SKM-1 treated with dmso at 0.1 percent for 144 hours (cell line): Measurements from ENCODE around the gene FILIP1.

Experiments used
- DNase-seq: peaks from one replicate; lab custom pipeline; 2025; ENCODE audit not compliant: unreplicated experiment; lab: John Stamatoyannopoulos, UW

FILIP1 gene

DNA sequence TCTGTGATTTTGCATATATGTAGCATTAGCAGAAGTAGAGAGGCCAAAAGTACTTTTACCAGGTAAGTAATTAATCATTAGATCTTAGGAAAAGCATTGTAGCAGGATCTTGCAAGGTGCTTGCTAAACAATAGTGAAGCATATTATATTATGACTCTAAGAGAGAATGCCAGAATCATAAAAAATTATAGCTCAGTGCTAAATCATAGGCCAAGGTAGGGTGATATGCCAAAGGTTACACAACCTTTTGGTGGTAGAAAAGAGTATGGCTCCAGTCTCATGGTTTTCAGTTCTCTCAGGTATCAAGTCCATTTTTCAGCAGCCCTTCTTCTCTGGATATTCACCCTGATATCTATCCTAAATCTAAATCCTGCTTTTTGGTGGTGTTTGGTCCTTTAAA, 192.1 kb downstream of the FILIP1 start:
- no peak for DNase-seq

GRCh38 chr6:75301088-75301487, 192.5 kb downstream of the FILIP1 start:
- DNase-seq, result no peak

GRCh38 chr6:75300531-75300855, 193.1 kb downstream of the FILIP1 start:
- DNase-seq, result no peak

DNA sequence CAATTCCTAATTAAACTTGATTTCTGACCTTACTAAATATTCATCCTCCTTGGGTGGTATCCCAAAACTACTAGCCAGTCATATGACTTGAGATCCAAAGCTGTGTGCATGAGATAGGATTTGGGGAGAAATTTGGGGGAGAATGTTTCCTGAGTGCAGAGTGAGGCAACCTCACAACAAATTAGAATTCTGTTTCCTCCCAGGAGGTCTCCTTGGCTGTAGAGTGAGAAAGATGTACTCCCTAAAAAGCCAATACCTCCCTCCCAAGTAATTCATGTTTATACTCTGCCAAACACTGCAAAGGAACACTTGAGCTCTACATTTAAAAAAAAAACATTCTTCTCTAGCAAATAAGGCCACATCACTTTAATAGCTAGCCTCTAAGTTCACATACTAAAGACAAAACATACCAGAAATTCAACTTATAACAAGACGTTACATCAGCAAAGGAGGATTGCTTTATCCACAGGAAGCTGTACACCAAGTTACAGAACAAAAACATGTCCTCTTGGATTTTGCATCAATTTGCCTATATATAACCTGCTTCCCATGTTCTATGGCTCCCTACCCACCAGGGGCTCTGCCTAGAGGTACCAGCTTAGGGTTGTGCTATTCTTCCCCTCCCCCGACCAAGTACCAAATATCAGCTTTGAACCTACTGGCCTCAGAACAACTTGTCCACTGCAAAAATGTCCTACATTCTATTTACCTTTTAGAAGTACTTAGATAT, 193.6 kb downstream of the FILIP1 start:
- DNase-seq, result no peak

GRCh38 chr6:75296811-75297779, 196.5 kb downstream of the FILIP1 start:
- peak; percentile 41 for DNase-seq

DNA sequence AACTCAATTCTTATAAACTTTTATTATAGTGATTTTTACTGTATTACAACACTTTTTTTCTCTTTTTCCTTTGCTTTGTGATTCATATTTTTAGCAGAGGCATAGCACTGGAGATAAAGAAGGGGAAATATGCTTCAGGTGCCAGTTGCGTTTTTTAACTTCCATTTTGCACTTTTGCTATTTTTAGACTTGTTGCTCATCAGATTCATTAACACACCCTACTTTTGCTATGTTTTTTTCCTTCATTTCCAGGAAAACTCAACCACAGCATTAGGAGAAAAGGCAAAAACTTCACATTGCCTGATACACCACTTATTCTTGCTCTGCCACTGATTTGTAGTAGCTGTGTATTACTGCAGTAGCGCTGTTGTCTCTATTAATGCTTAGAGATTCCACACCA, 201.0 kb downstream of the FILIP1 start:
- DNase-seq, result no peak

DNA sequence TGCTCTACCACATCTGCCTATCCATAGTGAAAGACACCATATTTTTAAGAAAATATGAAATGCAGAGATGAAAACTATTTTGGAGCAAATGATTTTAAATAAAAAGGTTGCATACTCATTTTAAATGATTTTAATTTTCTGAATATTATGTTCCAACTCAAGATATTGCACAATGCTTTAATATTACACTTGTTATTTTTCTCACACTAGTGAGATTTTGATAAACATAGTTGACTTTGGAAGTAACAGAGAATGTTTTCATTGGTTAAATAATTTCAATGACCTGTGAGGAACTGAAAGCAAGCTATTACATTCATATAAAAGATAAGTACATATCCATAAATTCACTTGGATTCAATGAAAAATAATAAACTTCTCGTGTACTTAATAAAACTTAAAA, 201.9 kb downstream of the FILIP1 start:
- no peak for DNase-seq

DNA sequence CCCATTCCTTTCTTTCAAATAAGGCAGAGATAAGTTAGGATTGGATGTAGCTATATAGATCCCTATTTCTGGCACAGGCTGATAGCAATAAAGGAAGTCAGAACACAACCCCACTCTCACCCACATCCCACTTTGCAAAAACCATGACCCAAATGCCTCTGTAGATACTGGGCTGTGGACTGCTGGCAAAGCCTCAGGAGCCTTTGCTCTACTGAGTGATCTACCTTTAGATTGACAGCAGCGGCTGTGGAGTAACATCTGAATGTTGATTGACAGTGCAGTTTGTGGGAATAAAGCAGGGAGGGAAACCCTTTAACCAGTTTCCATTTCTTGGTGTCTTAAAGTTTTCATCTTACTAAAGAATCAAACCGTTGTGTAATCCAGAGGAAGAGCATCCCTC, 202.3 kb downstream of the FILIP1 start:
- DNase-seq, result no peak

DNA sequence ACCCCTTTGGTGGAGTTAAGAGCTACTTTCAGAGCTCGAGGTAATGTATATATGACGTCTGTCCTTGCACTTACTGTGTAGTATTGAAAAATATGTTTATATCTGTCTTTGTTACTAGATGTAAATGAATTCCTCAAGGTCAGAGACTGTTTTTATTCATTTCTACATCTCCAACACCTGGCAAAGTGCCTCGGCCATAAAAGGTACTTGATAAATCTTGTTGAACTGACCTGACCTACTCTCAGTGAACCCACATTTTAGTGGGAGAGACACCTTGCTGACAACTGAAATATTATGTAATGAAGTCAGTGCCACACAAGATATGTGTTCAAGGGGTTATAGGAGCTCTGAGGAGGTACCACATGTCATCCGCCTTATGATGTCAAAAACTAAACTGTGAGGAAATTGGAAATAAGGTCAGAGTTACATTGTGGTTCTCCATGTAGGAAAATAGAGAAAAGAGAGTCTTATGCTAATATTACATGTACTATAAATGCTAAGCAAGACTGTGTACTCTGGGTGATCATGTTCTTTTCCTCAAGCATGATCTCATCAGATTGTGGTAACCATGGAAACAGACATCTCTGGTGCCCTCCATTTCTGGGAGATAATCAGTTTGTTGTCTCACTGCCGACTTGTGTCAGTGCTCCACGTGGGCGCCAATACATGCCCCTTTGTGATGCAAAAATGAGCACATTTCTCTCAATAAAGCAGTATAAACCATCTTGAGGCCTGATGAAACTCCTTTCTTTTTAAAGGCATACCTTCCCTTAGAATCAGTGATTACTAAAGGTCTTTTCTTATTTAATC, 203.3 kb downstream of the FILIP1 start:
- no peak for DNase-seq

DNA sequence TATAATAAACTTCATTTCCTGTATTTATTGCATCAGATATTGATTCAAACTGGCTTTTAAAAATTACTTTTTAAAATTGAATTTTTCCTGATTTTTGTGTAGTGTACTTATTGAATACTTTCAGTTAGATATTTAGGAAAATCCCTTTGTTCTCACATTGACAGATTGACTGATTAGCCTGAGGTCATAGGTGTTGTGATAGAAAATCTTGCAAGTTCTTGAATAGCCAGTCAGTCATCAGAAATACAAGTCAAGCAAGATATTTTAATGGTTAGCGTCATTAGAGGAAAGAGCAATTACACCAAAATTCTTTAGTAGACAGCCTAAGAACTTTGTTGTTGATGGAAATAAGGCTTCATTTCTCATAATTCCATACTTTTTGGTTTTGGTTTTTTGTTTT, 205.6 kb downstream of the FILIP1 start:
- no peak for DNase-seq

DNA sequence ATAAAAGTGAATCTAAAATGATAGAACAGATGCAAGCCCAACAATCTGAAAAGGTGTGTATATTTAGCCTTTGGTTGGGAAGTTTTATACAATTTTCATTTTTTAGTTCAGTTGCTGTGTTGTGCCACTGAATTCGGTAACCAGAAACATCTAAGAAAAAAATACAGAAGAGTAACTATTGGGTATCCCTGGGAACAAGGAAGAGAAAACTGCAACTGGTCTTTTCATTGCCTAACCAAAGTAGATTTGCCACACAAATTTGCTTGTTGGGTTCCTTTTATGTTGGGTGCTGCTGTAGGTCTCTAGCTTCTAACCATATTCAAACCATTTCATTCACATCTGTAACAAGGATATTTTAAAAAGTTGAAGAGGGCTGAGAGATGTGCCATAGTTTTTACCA, 206.2 kb downstream of the FILIP1 start:
- no peak for DNase-seq

DNA sequence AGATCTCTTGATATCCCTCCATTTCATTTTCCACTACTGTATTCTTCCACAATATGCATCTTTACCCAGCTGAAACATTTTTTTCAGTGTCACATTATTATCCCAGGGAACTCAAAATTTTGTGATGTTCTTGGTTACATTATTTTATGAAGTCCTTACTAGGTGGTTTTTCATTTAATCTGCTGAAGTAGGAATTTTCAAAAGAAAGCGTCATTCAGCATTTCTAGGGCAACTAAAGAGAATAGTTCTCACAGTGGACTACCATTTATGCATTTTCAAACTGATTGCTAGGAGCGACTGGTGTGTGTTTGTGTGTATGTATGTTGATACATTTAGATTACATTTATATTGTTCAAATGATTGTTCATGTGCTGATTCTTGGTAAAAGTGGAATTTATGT, 206.6 kb downstream of the FILIP1 start:
- no peak for DNase-seq

DNA sequence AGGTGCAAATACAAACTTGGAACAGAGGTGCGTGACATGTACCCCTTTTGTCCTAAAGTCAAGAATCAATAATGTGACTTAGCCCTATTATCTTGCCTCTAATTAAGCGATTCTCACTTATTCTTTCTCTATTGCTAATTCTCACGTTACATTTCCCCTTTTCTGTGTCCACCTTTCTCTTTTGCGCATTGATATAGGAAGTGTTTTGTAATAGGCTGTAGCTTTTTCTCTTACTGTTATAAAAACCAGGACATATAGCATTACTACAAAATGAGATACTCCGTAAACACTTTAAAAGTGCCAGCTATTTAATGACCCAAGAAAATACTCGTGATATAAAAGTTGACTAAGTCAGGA, 208.3 kb downstream of the FILIP1 start:
- no peak for DNase-seq

DNA sequence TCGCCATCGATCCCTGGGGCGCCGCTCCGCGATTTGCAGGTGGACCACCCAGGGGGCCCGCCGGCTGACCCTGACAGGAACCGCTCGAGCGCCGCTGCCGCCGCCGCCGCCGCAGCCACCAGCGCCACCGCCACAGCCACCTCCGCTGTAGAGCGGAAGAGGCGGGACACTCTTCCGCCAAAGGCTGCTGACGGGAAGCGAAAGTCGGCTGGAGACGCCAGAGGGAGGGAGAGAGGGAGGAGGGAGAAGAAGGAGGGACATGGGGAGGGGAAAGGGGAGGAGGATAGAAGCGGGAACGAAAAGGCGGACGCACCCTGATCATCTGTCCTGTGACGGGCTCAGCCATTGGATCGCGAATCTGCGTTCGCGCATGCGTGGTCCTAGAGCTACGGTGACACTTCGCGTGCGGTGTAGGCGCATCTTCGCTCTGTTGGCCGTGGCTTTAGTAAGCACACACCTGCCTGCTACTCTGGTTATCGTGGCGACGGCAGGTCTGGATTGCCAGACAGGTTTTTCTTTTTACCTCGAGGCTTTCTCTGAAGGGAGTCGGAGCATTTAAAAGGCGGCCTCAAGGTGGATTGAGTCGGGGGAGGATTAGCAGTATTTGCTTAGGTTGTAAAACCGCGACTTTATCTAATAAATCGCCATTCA, 208.8 kb downstream of the FILIP1 start, which contains the start of gene TMEM30A:
Gene TMEM30A (minus strand): TSS at position 161 of the 651 bp plus-strand sequence. CDS start 154 bp downstream, at position 7.
- peak; percentile 98 for DNase-seq

- DNase-seq, result no peak
These were observed 209.5 kb downstream of the FILIP1 start for GRCh38 chr6:75283907-75284631.

DNA sequence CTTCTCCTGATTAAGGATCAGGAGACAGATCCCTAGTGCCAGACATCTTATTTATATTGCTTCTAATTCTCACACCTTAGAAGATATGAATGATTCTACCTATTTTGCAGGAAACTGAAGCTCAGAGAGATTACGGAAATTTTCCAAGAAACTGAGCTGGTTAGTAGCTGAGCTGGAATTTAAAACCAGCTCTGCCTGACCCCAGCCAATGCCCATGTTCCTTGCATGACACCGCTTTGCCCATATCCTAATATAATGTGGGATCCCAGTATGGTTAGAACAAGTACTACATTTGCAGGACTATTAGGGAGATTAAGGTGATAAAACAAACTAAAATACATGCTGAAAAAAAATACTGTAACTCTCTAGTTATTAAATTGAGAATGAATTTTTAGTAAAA, 210.9 kb downstream of the FILIP1 start:
- no peak for DNase-seq

DNA sequence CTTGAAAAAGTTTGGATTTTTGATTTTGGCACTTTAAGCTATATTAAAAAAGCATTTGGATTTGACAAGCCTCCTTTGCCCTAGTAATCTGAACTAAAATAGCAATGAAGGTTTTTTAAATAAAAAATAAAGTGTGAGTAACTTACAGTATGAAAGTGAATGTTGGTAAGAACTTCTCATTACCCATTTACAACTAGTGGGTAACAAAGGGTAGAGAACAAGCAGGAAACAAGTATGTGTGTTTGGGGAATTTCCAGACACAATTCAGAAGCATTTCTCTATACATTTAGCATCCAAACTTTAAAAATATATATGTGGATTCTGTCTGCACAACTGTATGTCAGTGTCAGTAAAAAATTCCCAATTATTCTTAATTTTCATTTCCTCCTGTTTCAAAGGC, 211.9 kb downstream of the FILIP1 start:
- no peak for DNase-seq

- DNase-seq, result no peak
These were observed 213.3 kb downstream of the FILIP1 start for GRCh38 chr6:75280131-75280855.

DNA sequence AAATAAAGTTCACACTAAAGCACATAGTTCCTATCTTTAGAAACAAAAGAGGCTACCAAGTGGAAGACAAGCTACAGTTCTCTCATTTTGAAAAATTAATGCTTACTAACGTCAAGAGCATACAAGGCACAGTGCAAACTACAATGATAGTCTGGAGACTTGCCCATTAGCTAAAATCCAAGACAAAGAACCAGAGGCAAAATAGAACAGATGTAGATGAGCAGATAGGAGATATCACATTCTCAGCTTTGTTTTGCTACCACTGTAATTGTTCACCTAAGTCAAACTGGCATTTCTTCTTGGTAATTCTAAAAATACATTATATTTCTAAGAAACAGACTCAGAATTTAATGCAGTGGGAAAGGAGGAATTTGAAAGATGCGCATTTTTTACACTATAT, 214.2 kb downstream of the FILIP1 start:
- no peak for DNase-seq
